ENCODE data around the gene OR1M1. TPM values are rescaled to one million over a fixed set of nuclear protein-coding genes. Genes with fewer than 3 reads are reported as not detected.

Gene OR1M1, protein sequence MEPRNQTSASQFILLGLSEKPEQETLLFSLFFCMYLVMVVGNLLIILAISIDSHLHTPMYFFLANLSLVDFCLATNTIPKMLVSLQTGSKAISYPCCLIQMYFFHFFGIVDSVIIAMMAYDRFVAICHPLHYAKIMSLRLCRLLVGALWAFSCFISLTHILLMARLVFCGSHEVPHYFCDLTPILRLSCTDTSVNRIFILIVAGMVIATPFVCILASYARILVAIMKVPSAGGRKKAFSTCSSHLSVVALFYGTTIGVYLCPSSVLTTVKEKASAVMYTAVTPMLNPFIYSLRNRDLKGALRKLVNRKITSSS
- not detected in 2 replicates for total RNA-seq

DNA sequence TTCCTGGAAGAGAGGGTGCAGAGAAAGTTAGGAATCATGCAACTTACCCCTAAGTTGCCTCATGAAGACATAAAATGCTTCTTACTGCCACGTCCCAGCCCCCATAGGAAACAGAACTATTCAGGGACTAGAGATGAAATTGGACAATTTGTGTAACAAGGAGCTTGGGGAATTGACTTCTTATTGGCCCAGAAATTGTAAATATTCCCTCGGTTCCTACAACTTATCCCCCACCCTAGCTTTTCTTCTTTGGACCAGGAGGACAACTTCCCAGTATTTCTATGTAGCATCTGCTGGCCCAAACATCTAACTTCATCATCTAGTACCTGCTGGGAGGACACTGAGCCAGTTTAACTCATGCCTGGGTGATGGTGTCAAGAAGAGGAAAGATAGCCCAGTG is at the start of gene OR1M1:
TSS of gene OR1M1 (plus strand) at position 301 of the 400 bp plus-strand sequence. CDS start 6,184 bp downstream, outside the sequence.

DNA sequence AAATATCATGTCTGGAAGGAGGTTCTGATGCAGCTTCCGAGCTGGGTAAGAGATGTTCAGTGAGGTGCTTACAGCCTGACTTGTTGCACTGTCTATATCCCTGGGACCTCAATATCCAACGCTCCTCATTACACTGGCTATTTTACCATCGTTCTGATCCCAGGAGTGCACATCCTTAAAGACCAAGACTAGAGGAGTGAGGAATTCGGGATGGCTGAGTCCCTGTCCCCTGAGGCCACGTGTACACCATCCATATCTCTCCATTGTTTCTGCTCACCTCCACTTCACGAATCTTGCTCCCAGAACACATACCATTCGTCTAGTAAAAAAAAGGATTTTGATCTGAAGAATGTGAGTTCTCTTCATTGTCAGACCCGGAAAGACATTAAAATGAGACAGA is 20.5 kb downstream of the OR1M1 start, which contains the start of gene OR7G2:
TSS of gene OR7G2 (minus strand) at position 101 of the 400 bp plus-strand sequence. CDS start 4,232 bp downstream, outside the sequence.

DNA sequence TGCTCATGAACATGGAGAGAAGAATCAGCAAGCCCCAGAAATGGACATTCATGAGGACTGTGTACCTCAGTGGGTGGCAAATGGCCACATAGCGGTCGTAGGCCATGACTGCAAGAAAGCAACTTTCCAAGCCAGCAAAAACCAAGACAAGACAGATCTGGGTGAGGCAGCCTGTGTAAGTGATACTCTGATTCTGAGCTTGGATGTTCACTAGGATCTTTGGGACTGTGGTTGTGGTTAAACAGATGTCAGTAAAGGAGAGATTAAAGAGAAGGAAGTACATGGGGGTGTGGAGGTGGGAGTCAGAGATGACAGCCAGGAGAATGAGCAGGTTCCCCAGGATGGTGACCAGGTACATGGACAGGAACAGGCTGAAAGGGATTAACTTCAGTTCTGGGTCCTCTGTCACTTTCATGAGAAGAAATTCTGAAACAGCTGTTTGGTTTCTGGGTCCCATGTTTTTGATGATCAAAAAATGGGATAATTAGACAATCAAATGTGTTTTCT is 28.5 kb downstream of the OR1M1 start, which contains the start of gene OR7G1:
TSS of gene OR7G1 (minus strand) at position 457 of the 507 bp plus-strand sequence. CDS start at position 457, 0 bp downstream.

DNA sequence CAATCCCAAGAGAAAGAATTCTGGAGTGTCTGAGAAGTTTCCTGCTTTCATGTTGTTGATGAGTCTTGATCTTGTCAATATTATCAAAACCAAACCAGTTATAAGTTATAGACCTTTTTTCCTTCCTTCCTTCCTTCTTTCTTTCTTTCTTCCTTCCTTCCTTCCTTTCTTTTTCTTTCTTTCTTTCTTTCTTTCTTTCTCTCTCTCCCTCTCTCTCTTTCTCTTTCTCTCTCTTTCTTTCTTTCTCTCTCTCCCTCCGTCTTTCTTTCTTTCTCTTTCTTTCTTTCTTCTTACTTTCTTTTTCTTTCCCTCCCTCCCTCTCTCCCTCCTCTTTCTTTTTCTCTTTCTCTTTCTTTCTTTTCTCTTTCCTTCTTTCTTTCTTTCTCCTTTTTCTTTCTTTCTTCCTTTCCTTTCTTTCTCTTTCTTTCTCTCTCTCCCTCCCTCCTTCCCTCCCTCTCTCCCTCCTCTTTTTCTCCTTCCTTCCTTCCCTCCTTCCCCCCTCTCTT is 40.1 kb downstream of the OR1M1 start, which contains the start of gene OR7G3:
TSS of gene OR7G3 (minus strand) at position 51 of the 506 bp plus-strand sequence. CDS start at position 51, 0 bp downstream.

DNA sequence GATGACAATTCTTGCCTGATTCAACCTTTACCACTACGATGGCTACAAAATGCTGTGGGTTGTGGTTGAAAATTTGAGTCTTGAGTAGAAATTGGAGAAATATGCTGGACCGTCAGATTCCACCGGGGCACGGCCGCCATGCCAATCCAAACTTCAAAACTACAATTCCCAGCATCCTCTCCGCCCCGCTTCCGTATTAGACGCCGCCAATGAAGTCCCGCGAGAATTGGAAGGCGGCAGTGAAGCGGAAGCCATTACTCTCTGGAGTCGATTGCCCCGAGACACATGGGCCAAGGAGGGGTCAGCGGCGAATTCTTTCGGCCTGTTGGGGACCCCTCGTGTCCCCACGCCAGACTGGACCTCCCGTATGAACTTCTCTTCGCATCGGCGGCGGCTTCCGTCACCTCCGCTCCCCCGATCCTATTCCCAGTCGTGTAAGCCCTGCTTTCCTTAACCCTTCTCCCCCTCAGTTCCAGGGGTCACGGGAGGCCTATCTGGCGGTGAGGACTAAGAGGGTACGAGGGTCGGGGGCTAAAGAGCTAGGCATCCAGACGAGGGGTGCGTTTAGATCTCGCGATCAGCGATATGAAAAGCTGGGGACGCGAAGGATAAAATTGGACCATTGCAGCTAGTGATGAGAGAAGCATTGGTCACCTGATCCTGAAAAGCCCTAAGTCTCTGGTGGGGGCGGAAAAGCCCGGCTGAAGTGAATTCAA is 53.5 kb downstream of the OR1M1 start, which contains the start of gene ZNF317:
TSS of gene ZNF317 (plus strand) at position 239 of the 716 bp plus-strand sequence. CDS start 15,620 bp downstream, outside the sequence.

Other genes starting within 250 kb of the OR1M1 start
- under 0.01 TPM in 2 replicates for gene MUC16, start 76.7 kb upstream of the OR1M1 start, total RNA-seq
- gene OR7G2, start 20.4 kb downstream of the OR1M1 start, total RNA-seq, result not detected in 2 replicates
- not detected in 2 replicates for gene OR7G1, start 28.7 kb downstream of the OR1M1 start, total RNA-seq
- not detected in 2 replicates for gene OR7G3, start 39.9 kb downstream of the OR1M1 start, total RNA-seq
- 12.4 and 14.6 TPM in 2 replicates for gene ZNF317, start 53.3 kb downstream of the OR1M1 start, total RNA-seq
- under 0.01 and 0.12 TPM in 2 replicates for gene OR7D2, start 91.9 kb downstream of the OR1M1 start, total RNA-seq
- gene OR7D4, start 132.5 kb downstream of the OR1M1 start, total RNA-seq, result not detected in 2 replicates
- gene OR7E24, start 163.9 kb downstream of the OR1M1 start, total RNA-seq, result not detected in 2 replicates
- 15.7 and 17.4 TPM in 2 replicates for gene ZNF699, start 222.8 kb downstream of the OR1M1 start, total RNA-seq
- gene ZNF559, start 237.1 kb downstream of the OR1M1 start, total RNA-seq, result 13.0 and 13.4 TPM in 2 replicates